Measurements from ENCODE around the gene SNED1. TPM values are rescaled to one million over a fixed set of nuclear protein-coding genes. Genes with fewer than 3 reads are reported as not detected.

Gene SNED1
- total and polyA plus RNA-seq, 2 experiments from 2014 or later, result 6.1 to 29.4 TPM

GRCh38 chr2:241029599-241030332 lies 31.3 kb downstream of the SNED1 start:
- 90% methylated on average over 16 to 17 of the region's 17 CpGs for WGBS, 2 experiments (ENCODE audit: low coverage in 1 of 2, low lambda C conversion rate in 2 of 2, missing lambda C conversion rate in 2 of 2)
- Histone ChIP-seq H3K9me3 (ENCODE audit: low read depth) (no peaks in the 10 kb centered on the region), H3K9me2 (ENCODE audit: insufficient read depth) (no peaks in the 10 kb centered on the region), H3K4me2 (ENCODE audit: unreplicated experiment) (no peak overlapping the region), H3F3A (ENCODE audit: insufficient read depth) (no peaks in the 10 kb centered on the region), H3K4me3 (no peak overlapping the region), H3K4me1 (ENCODE audit: insufficient read depth) (no peaks in the 10 kb centered on the region), H3K9ac (no peak overlapping the region), H2AFZ (no peak overlapping the region), H3K27ac (no peak overlapping the region), H3K79me2 (ENCODE audit: insufficient read depth) (peaks cover 51% of the 10 kb centered on the region), H3K27me3 (replicated peaks; ENCODE audit: insufficient read depth) (no peaks in the 10 kb centered on the region), H3K36me3 (ENCODE audit: low read depth) (peaks cover 9% of the 10 kb centered on the region; the same call in 1 of the 2 replicates), H4K20me1 (ENCODE audit: insufficient read depth) (no peaks in the 10 kb centered on the region)
- no peak for TF ChIP-seq EZH2 (IDR thresholded peaks at IDR 0.05; ENCODE audit: insufficient read depth, poor library complexity, severe bottlenecking)
- no peak for TF ChIP-seq EZH2phosphoT487 (IDR thresholded peaks at IDR 0.05; ENCODE audit: insufficient read depth, low read depth)
- no peak for DNase-seq
- in situ Hi-C loops (cut with MboI), result no loop called here

- Histone ChIP-seq H3K36me3 (ENCODE audit: low read depth) (peaks cover 9% of the 10 kb centered on the region; the same call in 1 of the 2 replicates), H4K20me1 (ENCODE audit: insufficient read depth) (no peaks in the 10 kb centered on the region), H3K4me2 (ENCODE audit: unreplicated experiment) (no peak overlapping the region), H3K4me3 (no peak overlapping the region), H3K9me2 (ENCODE audit: insufficient read depth) (no peaks in the 10 kb centered on the region), H3K4me1 (ENCODE audit: insufficient read depth) (no peaks in the 10 kb centered on the region), H2AFZ (no peak overlapping the region), H3F3A (ENCODE audit: insufficient read depth) (no peaks in the 10 kb centered on the region), H3K27me3 (replicated peaks; ENCODE audit: insufficient read depth) (no peaks in the 10 kb centered on the region), H3K9me3 (ENCODE audit: low read depth) (no peaks in the 10 kb centered on the region), H3K27ac (no peak overlapping the region), H3K9ac (no peak overlapping the region), H3K79me2 (ENCODE audit: insufficient read depth) (peaks cover 46% of the 10 kb centered on the region)
- 97% methylated on average over 15 of the region's 15 CpGs for WGBS, 2 experiments (ENCODE audit: low coverage in 1 of 2, low lambda C conversion rate in 2 of 2, missing lambda C conversion rate in 2 of 2)
- in situ Hi-C loops (cut with MboI), result no loop called here
- DNase-seq, result no peak
- no peak for TF ChIP-seq EZH2phosphoT487 (IDR thresholded peaks at IDR 0.05; ENCODE audit: insufficient read depth, low read depth)
- no peak for TF ChIP-seq EZH2 (IDR thresholded peaks at IDR 0.05; ENCODE audit: insufficient read depth, poor library complexity, severe bottlenecking)
Observed at GRCh38 chr2:241030333-241030680, 31.9 kb downstream of the SNED1 start.

DNA sequence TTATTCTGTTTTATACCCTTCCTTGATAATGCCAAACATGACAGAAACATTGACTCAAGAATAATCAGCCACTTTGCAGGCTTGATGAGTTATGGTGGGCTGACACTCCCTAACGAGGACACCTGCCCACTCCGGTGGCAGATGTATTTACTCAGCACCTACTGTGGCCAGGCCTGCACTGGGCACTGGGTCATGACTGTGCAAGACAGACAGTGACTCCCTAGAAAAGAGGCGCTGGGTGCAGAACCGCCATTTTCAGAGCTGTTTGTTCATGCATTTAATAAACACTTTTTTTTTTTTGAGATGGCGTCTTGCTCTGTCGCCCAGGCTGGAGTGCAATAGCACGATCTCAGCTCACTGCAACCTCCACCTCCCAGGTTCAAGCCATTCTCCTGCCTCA lies 32.5 kb downstream of the SNED1 start:
- Histone ChIP-seq H3K27ac (no peak overlapping the region), H2AFZ (no peak overlapping the region)

GRCh38 chr2:241031436-241032165 lies 33.2 kb downstream of the SNED1 start:
- DNase-seq, result no peak
- H3F3A ChIP-seq (ENCODE audit: insufficient read depth), result no peaks in the 10 kb centered on the region
- no peaks in the 10 kb centered on the region for H3K9me2 ChIP-seq (ENCODE audit: insufficient read depth)
- H3K9ac ChIP-seq, result no peak overlapping the region
- TF ChIP-seq EZH2phosphoT487 (IDR thresholded peaks at IDR 0.05; ENCODE audit: insufficient read depth, low read depth) (no peak), EZH2 (IDR thresholded peaks at IDR 0.05; ENCODE audit: insufficient read depth, poor library complexity, severe bottlenecking) (no peak)
- no peaks in the 10 kb centered on the region for H3K9me3 ChIP-seq (ENCODE audit: low read depth)
- H3K36me3 ChIP-seq (ENCODE audit: low read depth), result 0 out of 2 replicates have a peak, but pooled peaks cover under 1% of the 10 kb centered on the region
- no peak overlapping the region for H3K27ac ChIP-seq
- no peaks in the 10 kb centered on the region for H4K20me1 ChIP-seq (ENCODE audit: insufficient read depth)
- 91% methylated on average over 20 of the region's 20 CpGs for WGBS, 2 experiments (ENCODE audit: low coverage in 1 of 2, low lambda C conversion rate in 2 of 2, missing lambda C conversion rate in 2 of 2)
- no peaks in the 10 kb centered on the region for H3K4me1 ChIP-seq (ENCODE audit: insufficient read depth)
- H3K79me2 ChIP-seq (ENCODE audit: insufficient read depth), result peaks cover 35% of the 10 kb centered on the region
- no peak overlapping the region for H3K4me3 ChIP-seq
- no peaks in the 10 kb centered on the region for H3K27me3 ChIP-seq (replicated peaks; ENCODE audit: insufficient read depth)
- in situ Hi-C loops (cut with MboI), result no loop called here
- no peak overlapping the region for H2AFZ ChIP-seq
- no peak overlapping the region for H3K4me2 ChIP-seq (ENCODE audit: unreplicated experiment)

More for the DNA sequence above, 32.5 kb downstream of the SNED1 start:
- no peak overlapping the region for H3K4me2 ChIP-seq (ENCODE audit: unreplicated experiment)
- H3K4me1 ChIP-seq (ENCODE audit: insufficient read depth), result no peaks in the 10 kb centered on the region
- 97 to 98% methylated on average over 7 of the region's 7 CpGs for WGBS, 2 experiments (ENCODE audit: low coverage in 1 of 2, low lambda C conversion rate in 2 of 2, missing lambda C conversion rate in 2 of 2)
- H3K27me3 ChIP-seq (replicated peaks; ENCODE audit: insufficient read depth), result no peaks in the 10 kb centered on the region
- no peaks in the 10 kb centered on the region for H3K9me3 ChIP-seq (ENCODE audit: low read depth)
- no peaks in the 10 kb centered on the region for H3K9me2 ChIP-seq (ENCODE audit: insufficient read depth)
- TF ChIP-seq EZH2phosphoT487 (IDR thresholded peaks at IDR 0.05; ENCODE audit: insufficient read depth, low read depth) (no peak), EZH2 (IDR thresholded peaks at IDR 0.05; ENCODE audit: insufficient read depth, poor library complexity, severe bottlenecking) (no peak)
- no peaks in the 10 kb centered on the region for H3F3A ChIP-seq (ENCODE audit: insufficient read depth)
- H3K79me2 ChIP-seq (ENCODE audit: insufficient read depth), result peaks cover 41% of the 10 kb centered on the region
- no peak overlapping the region for H3K9ac ChIP-seq
- H4K20me1 ChIP-seq (ENCODE audit: insufficient read depth), result no peaks in the 10 kb centered on the region
- no peak for DNase-seq
- H3K4me3 ChIP-seq, result no peak overlapping the region
- in situ Hi-C loops (cut with MboI), result no loop called here
- 0 out of 2 replicates have a peak, but pooled peaks cover 7% of the 10 kb centered on the region for H3K36me3 ChIP-seq (ENCODE audit: low read depth)

All from GM23248 (cell line).